GM18498 (cell line): ENCODE measurements around the gene CYP39A1.

Experiments
- ATAC-seq: cut with Tn5 transposase; IDR thresholded peaks from one replicate; pipeline ENCODE4 v1.9.1; 2021; ENCODE audit warnings: mild to moderate bottlenecking, moderate library complexity; ENCODE audit not compliant: unreplicated experiment

The CYP39A1 gene, protein sequence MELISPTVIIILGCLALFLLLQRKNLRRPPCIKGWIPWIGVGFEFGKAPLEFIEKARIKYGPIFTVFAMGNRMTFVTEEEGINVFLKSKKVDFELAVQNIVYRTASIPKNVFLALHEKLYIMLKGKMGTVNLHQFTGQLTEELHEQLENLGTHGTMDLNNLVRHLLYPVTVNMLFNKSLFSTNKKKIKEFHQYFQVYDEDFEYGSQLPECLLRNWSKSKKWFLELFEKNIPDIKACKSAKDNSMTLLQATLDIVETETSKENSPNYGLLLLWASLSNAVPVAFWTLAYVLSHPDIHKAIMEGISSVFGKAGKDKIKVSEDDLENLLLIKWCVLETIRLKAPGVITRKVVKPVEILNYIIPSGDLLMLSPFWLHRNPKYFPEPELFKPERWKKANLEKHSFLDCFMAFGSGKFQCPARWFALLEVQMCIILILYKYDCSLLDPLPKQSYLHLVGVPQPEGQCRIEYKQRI

DNA sequence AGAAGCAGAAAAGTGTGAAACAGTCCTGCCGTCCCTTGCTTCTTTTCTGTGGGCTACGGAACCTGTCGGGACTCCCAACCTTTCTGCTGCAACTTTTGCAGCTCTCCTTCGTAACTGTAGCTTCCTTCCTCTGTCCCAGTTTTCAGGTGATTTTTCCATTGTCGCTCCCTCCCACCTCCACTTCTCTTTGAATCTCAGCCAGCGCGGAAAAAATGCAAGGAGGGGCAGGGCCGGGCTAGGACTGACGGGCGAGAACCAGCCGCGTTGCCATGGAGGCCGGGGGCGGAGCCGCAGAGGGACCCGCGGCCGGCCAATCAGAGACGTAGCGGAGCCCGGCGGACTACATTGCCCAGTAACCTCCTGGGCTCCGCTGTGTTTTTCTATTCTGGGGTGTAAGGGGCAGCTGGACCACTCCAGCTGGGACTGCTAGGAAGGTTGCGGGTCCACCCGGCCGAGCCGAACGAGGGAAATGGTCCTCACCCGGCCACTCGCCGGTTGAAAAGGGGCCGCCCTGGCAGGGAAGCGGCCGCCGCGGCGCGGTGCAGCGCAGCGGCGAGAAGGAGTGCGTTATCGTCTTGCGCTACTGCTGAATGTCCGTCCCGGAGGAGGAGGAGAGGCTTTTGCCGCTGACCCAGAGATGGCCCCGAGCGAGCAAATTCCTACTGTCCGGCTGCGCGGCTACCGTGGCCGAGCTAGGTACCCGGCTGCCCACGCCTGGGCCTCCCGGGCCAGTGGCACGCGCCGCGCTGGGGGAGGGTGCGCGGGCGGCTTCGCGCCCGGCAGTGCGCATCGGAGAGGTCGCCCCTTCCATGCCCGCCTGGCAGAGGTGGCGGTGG, at the start of gene CYP39A1, which contains the start of gene SLC25A27:
Gene CYP39A1 (minus strand): TSS at position 216 of the 836 bp plus-strand sequence. CDS start 236 bp downstream, outside the sequence.
Gene SLC25A27 (plus strand): TSS at position 373 of the 836 bp plus-strand sequence. CDS start 218 bp downstream, at position 591.
- peak; percentile 100 for ATAC-seq

DNA sequence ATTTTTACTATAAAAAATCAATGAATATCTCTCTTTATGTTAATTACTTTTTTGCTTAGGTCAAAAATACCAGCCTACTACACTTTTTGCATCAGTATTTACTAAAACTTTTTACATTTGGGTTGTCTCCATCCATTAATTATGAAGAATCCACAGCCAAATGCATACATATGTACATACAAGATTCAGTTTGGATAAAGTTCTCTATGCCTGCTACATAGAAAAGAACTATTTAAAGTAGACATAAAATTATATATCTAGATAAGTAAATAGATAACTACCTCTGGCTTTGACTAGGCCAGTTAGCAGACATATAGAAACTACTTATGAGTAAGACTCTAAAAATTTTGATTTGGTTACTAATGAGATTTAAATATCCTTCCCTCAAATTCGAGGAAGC, 47.4 kb upstream of the CYP39A1 start:
- no peak for ATAC-seq

DNA sequence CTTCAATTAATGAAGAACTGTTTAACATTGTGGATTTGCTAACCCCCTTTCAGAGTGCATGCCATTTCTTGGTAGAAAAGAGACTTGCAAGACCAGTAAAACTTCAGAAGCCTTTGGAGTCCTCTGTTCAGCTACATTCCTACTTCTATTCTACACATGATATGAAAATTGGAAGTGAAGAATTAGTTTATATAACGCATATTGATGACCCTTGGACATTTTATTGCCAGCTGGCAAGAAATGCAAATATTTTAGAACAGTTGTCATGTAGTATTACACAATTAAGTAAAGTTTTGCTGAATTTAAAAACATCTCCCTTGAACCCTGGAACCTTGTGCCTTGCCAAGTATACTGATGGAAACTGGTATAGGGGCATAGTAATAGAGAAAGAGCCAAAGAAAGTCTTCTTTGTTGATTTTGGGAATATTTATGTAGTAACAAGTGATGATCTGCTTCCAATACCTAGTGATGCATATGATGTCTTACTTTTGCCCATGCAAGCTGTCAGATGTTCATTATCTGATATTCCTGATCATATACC, 38.4 kb upstream of the CYP39A1 start:
- no peak for ATAC-seq

DNA sequence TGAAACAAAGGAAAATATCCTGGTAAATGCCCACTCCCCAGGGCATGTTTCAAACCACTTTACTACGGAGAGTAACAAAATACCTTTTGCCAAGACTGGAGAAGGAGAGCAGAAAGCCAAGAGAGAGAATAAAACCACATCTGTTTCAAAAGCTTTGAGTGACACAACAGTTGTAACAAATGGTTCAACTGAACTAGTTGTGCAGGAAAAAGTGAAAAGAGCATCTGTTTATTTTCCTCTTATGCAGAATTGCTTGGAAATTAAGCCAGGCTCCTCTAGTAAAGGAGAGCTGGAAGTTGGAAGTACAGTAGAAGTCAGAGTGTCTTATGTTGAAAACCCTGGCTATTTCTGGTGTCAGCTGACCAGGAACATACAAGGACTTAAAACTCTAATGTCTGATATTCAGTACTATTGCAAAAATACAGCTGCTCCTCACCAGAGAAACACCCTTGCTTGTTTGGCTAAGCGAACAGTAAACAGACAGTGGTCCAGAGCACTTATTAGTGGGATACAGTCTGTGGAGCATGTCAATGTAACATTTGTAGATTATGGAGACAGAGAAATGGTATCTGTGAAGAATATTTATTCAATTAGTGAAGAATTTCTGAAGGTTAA, 37.6 kb upstream of the CYP39A1 start:
- ATAC-seq, result no peak

DNA sequence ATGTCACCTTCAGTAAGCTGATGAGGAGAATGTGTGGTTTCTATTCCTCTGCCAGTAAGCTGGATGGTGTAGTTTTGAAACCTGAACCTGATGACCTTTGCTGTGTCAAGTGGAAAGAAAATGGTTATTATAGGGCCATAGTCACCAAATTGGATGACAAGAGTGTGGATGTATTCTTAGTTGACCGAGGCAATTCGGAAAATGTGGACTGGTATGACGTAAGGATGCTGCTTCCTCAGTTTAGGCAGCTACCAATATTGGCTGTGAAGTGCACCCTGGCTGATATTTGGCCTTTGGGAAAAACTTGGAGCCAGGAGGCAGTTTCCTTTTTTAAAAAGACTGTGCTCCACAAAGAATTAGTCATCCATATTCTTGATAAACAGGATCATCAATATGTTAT, 37.0 kb upstream of the CYP39A1 start:
- ATAC-seq, result no peak

DNA sequence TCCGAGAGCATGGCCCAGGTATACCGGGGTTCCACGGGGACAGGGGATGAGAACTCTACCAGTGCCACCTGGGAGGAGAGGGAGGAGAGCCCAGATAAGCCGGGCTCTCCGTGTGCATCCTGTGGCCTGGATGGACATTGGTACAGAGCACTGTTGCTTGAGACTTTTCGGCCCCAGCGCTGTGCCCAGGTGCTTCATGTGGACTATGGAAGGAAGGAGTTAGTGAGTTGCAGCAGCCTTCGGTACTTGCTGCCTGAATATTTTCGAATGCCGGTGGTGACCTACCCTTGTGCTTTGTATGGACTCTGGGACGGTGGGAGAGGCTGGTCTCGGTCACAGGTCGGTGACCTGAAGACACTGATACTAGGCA, 36.3 kb upstream of the CYP39A1 start:
- ATAC-seq, result no peak

DNA sequence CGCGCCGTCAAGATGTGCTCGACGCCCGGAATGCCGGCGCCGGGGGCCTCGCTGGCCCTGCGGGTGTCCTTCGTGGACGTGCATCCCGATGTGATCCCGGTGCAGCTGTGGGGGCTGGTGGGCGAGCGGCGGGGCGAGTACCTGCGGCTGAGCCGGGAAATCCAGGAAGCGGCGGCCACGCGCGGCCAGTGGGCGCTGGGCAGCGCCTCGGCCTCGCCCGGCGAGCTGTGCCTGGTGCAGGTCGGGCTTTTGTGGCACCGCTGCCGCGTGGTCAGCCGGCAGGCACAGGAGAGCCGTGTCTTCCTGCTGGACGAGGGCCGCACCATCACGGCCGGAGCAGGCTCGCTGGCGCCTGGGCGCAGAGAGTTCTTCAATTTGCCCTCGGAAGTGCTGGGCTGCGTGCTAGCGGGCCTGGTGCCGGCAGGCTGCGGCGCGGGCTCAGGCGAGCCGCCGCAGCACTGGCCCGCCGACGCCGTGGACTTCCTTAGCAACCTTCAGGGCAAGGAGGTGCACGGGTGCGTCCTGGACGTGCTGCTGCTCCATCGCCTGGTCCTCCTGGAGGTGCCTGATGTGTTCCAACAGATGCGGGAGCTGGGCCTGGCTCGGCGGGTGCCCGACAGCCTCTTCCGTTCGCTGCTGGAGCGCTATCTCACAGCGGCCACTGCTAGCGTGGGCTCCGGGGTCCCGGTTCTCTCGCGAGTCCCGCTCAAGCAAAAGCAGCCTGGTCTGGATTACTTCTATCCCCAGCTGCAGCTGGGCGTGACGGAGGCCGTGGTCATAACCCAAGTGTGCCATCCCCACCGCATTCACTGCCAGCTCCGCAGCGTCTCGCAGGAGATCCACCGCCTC, 35.7 kb upstream of the CYP39A1 start:
- ATAC-seq, result no peak

DNA sequence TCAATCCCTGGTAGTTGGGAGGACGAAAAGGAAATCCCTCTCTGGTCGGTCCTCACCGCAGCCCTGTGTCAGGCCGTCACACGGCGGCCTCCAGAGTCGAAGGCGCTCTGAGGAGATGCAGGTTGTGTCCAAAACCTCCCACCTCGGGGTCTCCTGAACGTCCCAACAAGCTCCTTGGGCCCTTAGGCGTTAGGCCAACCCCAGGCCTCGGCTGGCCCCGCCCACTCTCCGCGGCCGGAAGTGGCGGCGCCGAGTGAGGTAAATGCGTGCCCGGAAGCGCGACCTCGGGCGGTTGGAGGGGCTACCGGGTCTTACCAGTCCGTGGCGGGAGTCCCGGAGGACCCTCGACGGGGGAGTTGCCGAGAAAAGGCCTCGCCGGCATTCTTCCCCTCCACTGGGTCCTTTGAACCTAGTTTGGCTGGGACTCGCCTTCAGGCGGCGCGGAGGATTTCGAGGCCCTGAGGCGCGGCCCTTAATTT, 35.0 kb upstream of the CYP39A1 start, which contains the start of gene TDRD6:
Gene TDRD6 (plus strand): TSS at position 267 of the 479 bp plus-strand sequence. CDS start 244 bp downstream, outside the sequence.
- ATAC-seq, result no peak

DNA sequence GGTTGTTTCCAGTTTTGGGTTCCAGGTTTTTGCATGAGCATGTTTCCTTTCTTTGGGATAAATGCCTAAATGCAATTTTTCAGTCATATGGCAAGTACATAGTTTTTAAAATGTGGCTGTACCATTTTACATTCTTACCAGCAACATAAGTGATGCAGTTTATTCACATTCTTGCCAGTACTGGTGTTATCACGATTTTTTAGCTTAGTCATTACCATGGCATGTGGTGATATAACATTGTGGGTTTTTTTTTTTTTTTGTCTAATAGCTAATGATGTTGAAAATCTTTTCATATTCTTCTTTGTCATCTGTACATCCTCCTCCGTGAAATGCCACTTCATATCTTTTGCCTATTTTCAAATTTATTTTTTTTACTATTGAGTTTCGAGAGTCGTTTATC, 32.2 kb upstream of the CYP39A1 start:
- ATAC-seq, result no peak

DNA sequence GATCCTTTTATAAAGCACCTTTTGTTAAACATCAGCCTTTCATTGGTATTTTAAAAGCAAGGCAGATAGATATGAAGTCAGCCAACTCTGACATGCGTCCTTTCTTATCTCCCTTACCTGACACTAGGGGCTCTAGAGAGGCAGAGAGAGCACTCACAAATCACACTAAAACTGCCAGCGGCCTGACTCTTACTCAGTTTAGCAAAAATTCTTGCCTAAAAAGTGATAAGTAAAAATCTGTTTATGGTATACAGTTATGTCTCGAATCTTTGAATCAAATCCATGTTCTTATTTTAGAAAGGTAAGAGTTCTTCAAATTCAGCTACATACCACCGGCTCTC, 24.7 kb upstream of the CYP39A1 start:
- no peak for ATAC-seq

DNA sequence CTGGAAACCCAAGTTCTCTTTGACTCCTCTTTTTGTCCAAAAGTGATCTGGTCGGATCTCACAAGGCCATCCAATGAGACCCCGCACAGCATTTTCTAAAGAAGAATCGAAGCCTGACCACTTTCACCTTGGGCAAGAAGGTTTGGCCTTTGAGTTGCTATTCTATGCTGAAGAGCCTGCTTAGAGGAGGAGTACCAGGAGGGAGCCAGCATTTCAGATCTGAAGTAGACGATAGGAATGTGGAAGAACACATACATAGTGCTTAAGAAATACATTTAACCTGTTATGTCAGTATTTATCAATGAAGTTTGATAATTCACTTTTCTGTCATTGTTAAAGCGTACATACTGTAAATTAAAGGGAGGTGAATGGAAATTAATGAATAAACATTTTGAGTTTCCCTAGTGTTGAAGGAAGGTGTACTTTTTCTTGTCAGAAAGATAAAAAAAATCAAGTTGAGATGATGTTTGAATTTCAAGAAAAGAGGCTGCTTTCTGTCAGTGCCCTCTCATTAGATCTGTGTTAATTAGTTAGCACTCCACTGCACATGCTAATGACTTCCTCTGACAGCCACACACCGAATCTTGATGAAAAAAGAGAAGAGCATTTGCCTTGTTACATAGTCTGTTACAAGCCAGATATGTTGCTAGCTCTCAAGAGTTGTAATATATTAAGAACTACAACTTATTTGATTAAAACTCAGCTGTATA, 24.1 kb upstream of the CYP39A1 start:
- no peak for ATAC-seq

DNA sequence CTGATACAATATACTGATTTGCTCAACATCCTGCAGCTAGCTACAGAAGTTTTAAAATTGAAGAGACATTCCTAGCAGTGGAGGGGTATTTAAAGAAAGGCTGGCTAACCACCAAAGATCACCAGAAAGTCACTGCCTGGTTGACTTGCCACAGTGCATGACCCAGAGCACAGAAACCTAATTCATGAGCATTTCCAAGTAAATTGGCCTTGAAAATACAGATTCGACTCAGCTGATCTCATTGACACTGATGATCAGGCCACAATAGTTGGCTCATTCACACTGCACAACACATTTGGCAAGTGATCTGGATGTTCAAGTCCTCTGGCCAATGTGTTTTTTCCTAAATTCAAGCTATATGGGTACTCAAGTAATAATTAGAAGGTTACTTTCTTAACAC, 21.8 kb upstream of the CYP39A1 start:
- no peak for ATAC-seq

DNA sequence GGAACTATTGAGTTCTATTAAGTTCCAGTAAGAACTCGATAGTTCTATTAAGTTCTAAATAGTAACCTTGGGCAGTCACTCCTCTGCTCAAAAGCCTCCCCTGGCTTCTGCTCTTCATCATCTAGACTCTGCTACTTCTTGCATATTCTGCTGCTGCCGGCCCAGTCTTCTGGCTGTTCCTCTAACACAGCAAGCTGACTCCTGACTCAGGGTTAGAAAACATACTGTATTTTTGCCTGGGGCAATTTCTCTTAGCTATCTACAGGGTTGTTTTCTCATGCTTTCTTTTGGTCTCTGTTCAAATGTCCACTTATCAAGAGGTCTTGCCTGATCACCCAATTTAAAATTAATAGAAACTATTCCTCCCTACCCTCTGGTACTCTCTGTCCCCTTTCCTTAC, 14.8 kb upstream of the CYP39A1 start:
- no peak for ATAC-seq

DNA sequence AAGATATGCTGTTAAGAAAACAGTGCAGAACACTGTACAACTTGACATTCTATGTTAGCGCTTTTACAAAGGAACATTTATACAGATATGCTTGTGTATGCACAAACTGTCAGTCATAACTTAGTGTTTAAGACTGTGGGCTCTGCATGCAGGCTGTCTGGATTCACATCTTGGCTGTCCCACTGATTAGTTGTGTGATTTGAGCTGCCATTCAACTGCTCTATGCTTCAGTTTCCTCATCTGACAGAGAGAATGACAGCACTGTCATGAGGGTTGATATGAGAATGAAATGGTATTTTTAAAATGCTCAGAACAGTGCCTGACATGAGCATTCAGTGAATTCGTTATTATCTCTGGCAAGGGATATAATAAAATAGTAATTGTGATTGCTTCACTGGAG, 8.9 kb upstream of the CYP39A1 start:
- ATAC-seq, result no peak

DNA sequence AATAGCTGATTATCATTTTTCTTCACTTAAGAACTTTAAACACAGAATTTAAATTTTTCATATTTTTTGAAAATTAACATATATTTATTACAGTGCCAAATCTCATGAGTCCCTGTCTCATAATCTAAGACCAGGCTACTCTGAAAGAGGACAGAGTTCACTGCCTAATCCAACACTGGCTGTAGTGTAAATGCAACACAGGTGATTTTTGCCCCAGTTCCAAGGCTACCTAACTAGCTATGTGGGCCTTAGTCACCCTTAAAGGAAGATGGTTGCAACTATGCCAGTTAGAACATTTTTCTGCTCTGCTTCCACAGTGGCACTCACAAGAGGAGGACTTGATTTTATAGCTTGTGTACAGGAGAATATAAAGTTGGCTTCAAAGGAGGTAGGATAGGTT, 5.0 kb upstream of the CYP39A1 start:
- ATAC-seq, result no peak

DNA sequence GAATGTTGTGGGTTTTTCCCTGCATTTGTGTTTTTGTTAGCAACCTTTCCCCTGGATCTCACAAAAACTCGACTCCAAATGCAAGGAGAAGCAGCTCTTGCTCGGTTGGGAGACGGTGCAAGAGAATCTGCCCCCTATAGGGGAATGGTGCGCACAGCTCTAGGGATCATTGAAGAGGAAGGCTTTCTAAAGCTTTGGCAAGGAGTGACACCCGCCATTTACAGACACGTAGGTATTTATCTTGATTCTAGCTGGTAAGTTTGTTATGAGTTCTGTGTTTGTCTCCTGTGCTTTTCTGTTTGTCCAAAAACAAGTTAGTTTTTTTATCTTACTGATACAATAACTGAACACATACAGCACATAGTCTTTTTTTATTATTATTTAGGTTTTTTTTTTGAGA, 3.2 kb upstream of the CYP39A1 start:
- ATAC-seq, result no peak

DNA sequence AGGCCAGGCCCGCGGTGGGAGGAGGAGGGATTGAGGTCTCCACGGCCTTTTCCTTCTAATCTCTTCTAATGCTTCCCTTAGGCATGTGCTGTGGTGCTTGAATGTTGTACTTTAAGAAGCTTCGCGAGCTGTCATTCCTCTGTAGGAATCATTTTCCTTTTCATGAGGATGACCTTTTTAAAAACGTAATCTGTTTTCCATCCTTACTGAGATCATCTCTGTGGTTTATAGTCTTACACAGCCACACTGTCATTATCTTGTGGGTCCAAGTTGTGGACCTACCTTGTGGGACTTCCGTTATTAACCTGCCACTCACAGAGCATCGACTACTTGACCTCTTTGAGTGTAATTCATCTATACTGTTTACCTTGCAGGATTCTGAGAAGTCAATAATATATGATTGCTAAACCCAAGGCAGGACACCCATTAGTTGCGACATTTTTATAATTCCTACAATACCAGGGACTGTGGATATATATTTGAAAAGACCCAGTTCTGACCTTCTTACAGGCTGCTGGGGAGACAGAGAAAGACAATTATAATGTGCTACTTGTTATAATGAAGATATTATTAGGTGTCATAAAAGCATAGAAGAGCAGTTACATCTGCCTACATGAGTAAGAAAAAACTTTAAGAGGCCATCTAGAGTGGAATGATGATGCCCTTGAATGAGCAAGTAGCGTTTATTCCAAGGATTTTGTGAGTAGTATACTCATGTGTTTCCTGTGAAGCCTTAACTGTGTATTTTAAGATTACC, 999 bp upstream of the CYP39A1 start:
- ATAC-seq, result no peak

DNA sequence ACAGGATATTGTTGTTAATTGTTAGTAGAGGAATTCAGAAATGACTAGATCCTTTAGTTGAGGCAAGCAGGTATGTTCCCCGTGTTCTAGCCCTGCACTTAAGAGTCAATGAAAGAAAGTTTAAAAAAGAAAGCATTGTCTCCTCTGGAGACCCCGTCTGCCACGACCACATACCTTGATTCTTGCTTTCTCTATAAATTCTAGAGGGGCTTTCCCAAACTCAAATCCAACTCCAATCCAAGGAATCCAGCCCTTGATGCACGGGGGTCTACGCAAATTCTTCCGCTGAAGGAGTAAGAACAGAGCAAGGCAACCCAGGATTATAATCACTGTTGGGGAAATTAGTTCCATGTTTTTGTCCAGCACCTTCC, 401 bp downstream of the CYP39A1 start:
- ATAC-seq, result no peak

DNA sequence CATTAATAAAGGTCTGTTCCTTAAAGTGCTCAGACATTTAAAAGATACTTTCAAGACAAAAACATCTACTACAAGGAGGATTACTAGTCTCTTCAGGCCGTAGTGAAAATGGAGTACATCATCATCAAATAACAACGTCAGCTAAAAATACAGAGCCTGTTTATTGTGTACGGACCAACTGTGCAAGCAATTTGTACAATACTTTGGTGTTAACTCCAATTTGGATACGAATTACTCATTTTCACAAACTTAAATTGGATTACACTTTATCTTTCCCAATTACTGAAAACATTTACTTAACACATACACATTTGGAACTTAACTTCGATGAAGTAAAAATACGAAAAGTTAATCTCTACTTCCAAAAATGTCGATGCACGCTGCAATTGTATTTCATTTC, 802 bp downstream of the CYP39A1 start:
- no peak for ATAC-seq
